IMR-90 (cell line): ENCODE data around the gene MTMR3.

Source experiments
- FOS ChIP-seq: fragments of 150-350 bp; IDR thresholded peaks from 2 replicates; pipeline ENCODE4 v1.6.1; 2016; ENCODE audit warnings: low read depth, low read length
- MAFK ChIP-seq: IDR thresholded peaks from 2 replicates; pipeline ENCODE4 v1.6.1; 2012; ENCODE audit warnings: low read depth, low read length, improper control_type of control experiment
- POLR2A ChIP-seq: IDR thresholded peaks from 2 replicates; pipeline ENCODE4 v1.6.1; 2012; ENCODE audit warnings: mild to moderate bottlenecking, low read depth, low read length
- SMC3 ChIP-seq: fragments of 150-350 bp; IDR thresholded peaks from 2 replicates; pipeline ENCODE4 v1.6.1; 2016; ENCODE audit warnings: low read depth, mild to moderate bottlenecking, antibody characterized with exemption, low read length, moderate library complexity
- TF ChIP-seq, protein P1 (sequence below): conservative IDR thresholded peaks from 2 replicates; pipeline ENCODE4 v1.5.1; 2012; ENCODE audit warnings: mild to moderate bottlenecking, low read depth, low read length, improper control_type of control experiment
- TF ChIP-seq, protein P2 (sequence below): fragments of 150-350 bp; IDR thresholded peaks from 2 replicates; pipeline ENCODE4 v1.6.1; 2016; ENCODE audit warnings: low read depth, mild to moderate bottlenecking, low read length, moderate library complexity, borderline replicate concordance
- TF ChIP-seq, protein P3 (sequence below): fragments of 150-350 bp; IDR thresholded peaks from 2 replicates; pipeline ENCODE4 v1.6.1; 2017; ENCODE audit warnings: mild to moderate bottlenecking, antibody characterized with exemption, low read length, low read depth

DNA sequence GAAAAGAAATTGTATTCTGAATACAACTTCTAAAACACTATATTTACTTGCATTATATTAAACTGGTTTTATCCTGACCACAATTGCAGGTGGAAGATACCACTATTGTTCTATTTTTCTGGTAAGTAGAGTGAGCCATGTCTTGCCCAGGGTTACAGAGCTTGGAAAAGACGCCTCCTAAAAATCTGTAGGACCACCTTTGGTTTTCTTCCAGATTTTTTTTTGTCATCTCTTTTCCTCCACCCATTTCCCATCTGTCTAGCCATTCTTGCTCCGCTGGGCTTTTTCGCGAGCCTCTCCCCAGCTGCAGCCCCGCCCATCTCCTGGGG lies 294 bp upstream of the MTMR3 start:
- TF ChIP-seq, protein P1, sequence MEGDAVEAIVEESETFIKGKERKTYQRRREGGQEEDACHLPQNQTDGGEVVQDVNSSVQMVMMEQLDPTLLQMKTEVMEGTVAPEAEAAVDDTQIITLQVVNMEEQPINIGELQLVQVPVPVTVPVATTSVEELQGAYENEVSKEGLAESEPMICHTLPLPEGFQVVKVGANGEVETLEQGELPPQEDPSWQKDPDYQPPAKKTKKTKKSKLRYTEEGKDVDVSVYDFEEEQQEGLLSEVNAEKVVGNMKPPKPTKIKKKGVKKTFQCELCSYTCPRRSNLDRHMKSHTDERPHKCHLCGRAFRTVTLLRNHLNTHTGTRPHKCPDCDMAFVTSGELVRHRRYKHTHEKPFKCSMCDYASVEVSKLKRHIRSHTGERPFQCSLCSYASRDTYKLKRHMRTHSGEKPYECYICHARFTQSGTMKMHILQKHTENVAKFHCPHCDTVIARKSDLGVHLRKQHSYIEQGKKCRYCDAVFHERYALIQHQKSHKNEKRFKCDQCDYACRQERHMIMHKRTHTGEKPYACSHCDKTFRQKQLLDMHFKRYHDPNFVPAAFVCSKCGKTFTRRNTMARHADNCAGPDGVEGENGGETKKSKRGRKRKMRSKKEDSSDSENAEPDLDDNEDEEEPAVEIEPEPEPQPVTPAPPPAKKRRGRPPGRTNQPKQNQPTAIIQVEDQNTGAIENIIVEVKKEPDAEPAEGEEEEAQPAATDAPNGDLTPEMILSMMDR: no peak
- TF ChIP-seq POLR2A (no peak), FOS (no peak), SMC3 (no peak), MAFK (no peak)
- TF ChIP-seq, protein P2, sequence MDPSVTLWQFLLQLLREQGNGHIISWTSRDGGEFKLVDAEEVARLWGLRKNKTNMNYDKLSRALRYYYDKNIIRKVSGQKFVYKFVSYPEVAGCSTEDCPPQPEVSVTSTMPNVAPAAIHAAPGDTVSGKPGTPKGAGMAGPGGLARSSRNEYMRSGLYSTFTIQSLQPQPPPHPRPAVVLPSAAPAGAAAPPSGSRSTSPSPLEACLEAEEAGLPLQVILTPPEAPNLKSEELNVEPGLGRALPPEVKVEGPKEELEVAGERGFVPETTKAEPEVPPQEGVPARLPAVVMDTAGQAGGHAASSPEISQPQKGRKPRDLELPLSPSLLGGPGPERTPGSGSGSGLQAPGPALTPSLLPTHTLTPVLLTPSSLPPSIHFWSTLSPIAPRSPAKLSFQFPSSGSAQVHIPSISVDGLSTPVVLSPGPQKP: no peak
- TF ChIP-seq, protein P3, sequence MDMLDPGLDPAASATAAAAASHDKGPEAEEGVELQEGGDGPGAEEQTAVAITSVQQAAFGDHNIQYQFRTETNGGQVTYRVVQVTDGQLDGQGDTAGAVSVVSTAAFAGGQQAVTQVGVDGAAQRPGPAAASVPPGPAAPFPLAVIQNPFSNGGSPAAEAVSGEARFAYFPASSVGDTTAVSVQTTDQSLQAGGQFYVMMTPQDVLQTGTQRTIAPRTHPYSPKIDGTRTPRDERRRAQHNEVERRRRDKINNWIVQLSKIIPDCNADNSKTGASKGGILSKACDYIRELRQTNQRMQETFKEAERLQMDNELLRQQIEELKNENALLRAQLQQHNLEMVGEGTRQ: no peak
